Natural killer cell (primary cell): ENCODE results near the gene TMEM8B. TPM values are rescaled to one million over a fixed set of nuclear protein-coding genes. Genes with fewer than 3 reads are reported as not detected.

Experiments
- ATAC-seq, 3 donors: fragments of 150-1000 bp in 2 of 3; fragments of 200-7000 bp in 1 of 3; cut with Tn5 transposase; 1 replicate in 1 of 3; 2 replicates in 2 of 3; pipeline ENCODE4 v1.10.0; 2021; ENCODE audit warnings: mild to moderate bottlenecking in 2 of 3, moderate library complexity in 2 of 3
- DNase-seq, 2 donors: peaks; one replicate each; pipeline versions ENCODE4 v3.0.0 to v3.0.0-alpha.2; 2013 to 2021; ENCODE audit warnings: mixed read lengths in 1 of 2
- H3K27ac ChIP-seq: one replicate; pipeline ENCODE4 v1.5.1; 2013; ENCODE audit warnings: mild to moderate bottlenecking, low read length
- H3K27me3 ChIP-seq: one replicate; pipeline ENCODE4 v1.6.1; 2013; ENCODE audit warnings: low read length; ENCODE audit not compliant: control insufficient read depth, insufficient read depth
- H3K36me3 ChIP-seq: one replicate; pipeline ENCODE4 v1.6.1; 2013; ENCODE audit warnings: low read length; ENCODE audit not compliant: control insufficient read depth, insufficient read depth
- H3K4me1 ChIP-seq: one replicate; pipeline ENCODE4 v1.6.1; 2013; ENCODE audit warnings: low read length; ENCODE audit not compliant: control insufficient read depth, insufficient read depth
- H3K4me3 ChIP-seq: one replicate; pipeline ENCODE4 v1.5.1; 2013; ENCODE audit warnings: low read length
- H3K9me3 ChIP-seq: one replicate; pipeline ENCODE4 v1.6.1; 2013; ENCODE audit warnings: low read length; ENCODE audit not compliant: control insufficient read depth, insufficient read depth
- H3K27ac Mint-ChIP-seq, 2 donors: one replicate each; pipeline ENCODE4 v1.8.0; 2022; ENCODE audit warnings: mild to moderate bottlenecking in 2 of 2, mixed read lengths in 2 of 2, moderate library complexity in 1 of 2
- H3K27me3 Mint-ChIP-seq, 2 donors: one replicate each; pipeline ENCODE4 v1.8.0; 2022; ENCODE audit warnings: low read depth in 2 of 2, mixed read lengths in 2 of 2
- H3K36me3 Mint-ChIP-seq: one replicate; pipeline ENCODE4 v1.8.0; 2022; ENCODE audit warnings: mixed read lengths
- H3K4me1 Mint-ChIP-seq, 2 donors: one replicate each; pipeline ENCODE4 v1.8.0; 2022; ENCODE audit warnings: mixed read lengths in 2 of 2
- H3K4me3 Mint-ChIP-seq: one replicate; pipeline ENCODE4 v1.8.0; 2022; ENCODE audit warnings: mild to moderate bottlenecking, moderate library complexity, mixed read lengths
- H3K9me3 Mint-ChIP-seq, 2 donors: one replicate each; pipeline ENCODE4 v1.8.0; 2022; ENCODE audit warnings: mixed read lengths in 2 of 2
- CTCF ChIP-seq: fragments of 200-600 bp; IDR thresholded peaks from one replicate; pipeline ENCODE4 v1.8.0; 2022; ENCODE audit warnings: antibody characterized with exemption
- WGBS: methylation state at CpG from one replicate; pipeline ENCODE4 v1.1.7; 2013; ENCODE audit warnings: missing lambda C conversion rate; ENCODE audit not compliant: insufficient coverage; 5-methylcytosine and 5-hydroxymethylcytosine counted together
- intact Hi-C: fragments of 100-400 bp; cut with micrococcal nuclease; formaldehyde crosslinking; loops from one replicate; pipeline ENCODE4 v1.14.2; 2022
- total RNA-seq, 4 donors: library from RNA; stranded (reverse); fragments of 120-200 nt in 1 of 4; gene quantifications; one replicate each; pipeline versions ENCODE4 v1.2.3 to v1.2.4, GENCODE V29; 2013 to 2022

Gene TMEM8B
- total RNA-seq, 3 donors from 2014 or later (not counting 1 experiment from before 2014, with no cell fraction given) = 5.2 to 7.8 (median 5.4) TPM

- DNase-seq = peak in 1 of 2 donors; percentile 61
- H3K27me3 ChIP-seq = no peaks in the 10 kb centered on the region
- H3K27me3 Mint-ChIP-seq = no peaks in the 10 kb centered on the region
- no peak for TF ChIP-seq CTCF
- H3K4me3 ChIP-seq = peak overlapping the region; percentile 73
- H3K4me1 Mint-ChIP-seq = peaks cover 43 to 53% of the 10 kb centered on the region in 2 donors
- no peaks in the 10 kb centered on the region for H3K9me3 Mint-ChIP-seq
- H3K9me3 ChIP-seq = no peaks in the 10 kb centered on the region
- H3K4me1 ChIP-seq = peaks cover 38% of the 10 kb centered on the region
- H3K4me3 Mint-ChIP-seq = peak overlapping the region; percentile 98
- H3K27ac Mint-ChIP-seq = peak overlapping the region; percentile 96 to 98
- H3K36me3 ChIP-seq = no peaks in the 10 kb centered on the region
- 9% methylated on average over 29 of the region's 29 CpGs for WGBS
- peak; percentile 4 to 12 (median 6) for ATAC-seq
- intact Hi-C loops = loop anchor here (2.0 to 10.0 kb wide), 3 partner anchors 81 to 699 kb away; partner anchors contain the start of genes ATOSB, CREB3 and TLN1
- no peaks in the 10 kb centered on the region for H3K36me3 Mint-ChIP-seq
- H3K27ac ChIP-seq = peak overlapping the region; percentile 82
Measured at GRCh38 chr9:35814106-35814840, 14.8 kb upstream of the TMEM8B start.

- H3K27me3 ChIP-seq = no peaks in the 10 kb centered on the region
- no peak for TF ChIP-seq CTCF
- Mint-ChIP-seq H3K36me3 (no peaks in the 10 kb centered on the region), H3K9me3 (no peaks in the 10 kb centered on the region), H3K27me3 (no peaks in the 10 kb centered on the region), H3K27ac (peak within 1 kb of the TSS; percentile 96 to 98), H3K4me1 (peaks cover 43 to 53% of the 10 kb centered on the region in 2 donors), H3K4me3 (peak within 1 kb of the TSS; percentile 98)
- peaks cover 38% of the 10 kb centered on the region for H3K4me1 ChIP-seq
- H3K9me3 ChIP-seq = no peaks in the 10 kb centered on the region
- DNase-seq (peak; percentile 96 to 98), ATAC-seq (peak; percentile 78 to 91 (median 79))
- H3K4me3 ChIP-seq = peak within 1 kb of the TSS; percentile 73
- no peaks in the 10 kb centered on the region for H3K36me3 ChIP-seq
- intact Hi-C loops = loop anchor here (1.0 to 10.0 kb wide), 6 partner anchors 11 to 700 kb away; partner anchors contain the start of genes ATOSB, CCDC107, CREB3 and RMRP
- under 1% methylated on average over 52 of the region's 52 CpGs for WGBS
- peak within 1 kb of the TSS; percentile 87 for H3K27ac ChIP-seq
Measured at GRCh38 chr9:35814841-35815543, 14.0 kb upstream of the TMEM8B start, which contains the start of gene HINT2. Gene HINT2 (minus strand): TSS chr9:35815042. CDS start chr9:35814979, 63 bp downstream.

GRCh38 chr9:35816708-35817107 is 12.3 kb upstream of the TMEM8B start:
- no peaks in the 10 kb centered on the region for H3K36me3 Mint-ChIP-seq
- H3K9me3 ChIP-seq = no peaks in the 10 kb centered on the region
- H3K36me3 ChIP-seq = no peaks in the 10 kb centered on the region
- no peaks in the 10 kb centered on the region for H3K27me3 Mint-ChIP-seq
- no peaks in the 10 kb centered on the region for H3K27me3 ChIP-seq
- TF ChIP-seq CTCF = no peak
- peak overlapping the region in 1 of 2 donors; percentile 96 for H3K27ac Mint-ChIP-seq
- no peak for DNase-seq
- H3K4me3 Mint-ChIP-seq = peak overlapping the region; percentile 98
- no peak overlapping the region for H3K27ac ChIP-seq
- peaks cover 27% of the 10 kb centered on the region for H3K4me1 ChIP-seq
- intact Hi-C loops = loop anchor here (10.0 kb wide), 2 partner anchors 328 to 702 kb away; partner anchors contain the start of gene ATOSB
- no peaks in the 10 kb centered on the region for H3K9me3 Mint-ChIP-seq
- peaks cover 32 to 43% of the 10 kb centered on the region in 2 donors for H3K4me1 Mint-ChIP-seq
- 95% methylated on average over 1 of the region's 1 CpG for WGBS
- no peak overlapping the region for H3K4me3 ChIP-seq
- ATAC-seq = no peak
